ENCODE data around the gene KDF1. TPM values are rescaled to one million over a fixed set of nuclear protein-coding genes. Genes with fewer than 3 reads are reported as not detected.

Gene KDF1, protein sequence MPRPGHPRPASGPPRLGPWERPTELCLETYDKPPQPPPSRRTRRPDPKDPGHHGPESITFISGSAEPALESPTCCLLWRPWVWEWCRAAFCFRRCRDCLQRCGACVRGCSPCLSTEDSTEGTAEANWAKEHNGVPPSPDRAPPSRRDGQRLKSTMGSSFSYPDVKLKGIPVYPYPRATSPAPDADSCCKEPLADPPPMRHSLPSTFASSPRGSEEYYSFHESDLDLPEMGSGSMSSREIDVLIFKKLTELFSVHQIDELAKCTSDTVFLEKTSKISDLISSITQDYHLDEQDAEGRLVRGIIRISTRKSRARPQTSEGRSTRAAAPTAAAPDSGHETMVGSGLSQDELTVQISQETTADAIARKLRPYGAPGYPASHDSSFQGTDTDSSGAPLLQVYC
- total RNA-seq (2022; extraction: Qiagen RNA extraction; ENCODE audit: low read depth): 0.08 to 0.40 TPM (median 0.09 TPM) in 5 replicates

GRCh38 chr1:26959722-26960624 is at the start of gene KDF1:
Gene KDF1 (minus strand): TSS chr1:26960468. CDS start chr1:26952380, 8,088 bp downstream.

GRCh38 chr1:26993237-26994019 is 33.2 kb upstream of the KDF1 start, which contains the start of gene TRNP1:
Gene TRNP1 (plus strand): TSS chr1:26993692. CDS start chr1:26993787, 95 bp downstream.

DNA sequence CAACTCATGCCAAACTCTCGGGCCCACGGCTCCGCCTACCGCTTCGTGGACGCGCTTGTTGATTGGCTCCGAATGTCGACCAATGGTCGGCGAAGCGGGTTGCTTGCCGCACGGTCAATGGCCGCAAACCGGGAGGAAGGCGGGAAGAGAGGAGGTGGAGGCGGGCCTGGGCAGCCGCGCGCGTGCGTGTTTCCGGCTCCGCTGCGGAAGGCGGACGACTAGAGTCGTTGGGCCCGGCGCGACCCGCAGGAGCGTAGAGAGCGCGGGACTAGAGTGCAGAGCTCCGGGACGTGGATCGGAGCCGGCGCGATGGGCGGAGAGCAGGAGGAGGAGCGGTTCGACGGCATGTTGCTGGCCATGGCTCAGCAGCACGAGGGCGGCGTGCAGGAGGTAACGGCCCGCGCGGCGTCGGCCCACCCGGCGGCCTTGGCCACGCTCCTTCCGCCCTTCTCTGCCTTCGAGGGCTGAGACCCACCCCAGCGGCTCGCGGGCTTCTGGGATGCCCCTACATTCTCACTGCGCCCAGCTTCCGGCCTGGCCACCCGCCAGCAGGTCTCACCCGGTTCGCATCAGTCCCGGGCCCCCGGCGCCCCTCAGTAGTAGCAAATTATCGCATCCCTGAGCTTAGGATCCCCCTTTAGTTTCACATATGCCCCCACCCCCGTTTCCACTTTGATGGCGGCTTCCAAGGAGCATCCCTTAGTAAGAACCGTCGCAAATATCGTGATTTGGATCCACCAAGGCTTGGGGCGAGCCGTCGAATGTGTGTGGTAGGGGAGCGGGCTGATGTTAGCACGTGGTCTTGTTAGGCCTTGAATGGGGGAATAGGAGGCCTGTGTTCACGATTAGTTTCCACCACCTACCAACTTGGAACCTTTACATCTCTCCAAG is 38.5 kb downstream of the KDF1 start, which contains the start of gene NUDC:
Gene NUDC (plus strand): TSS at position 204 of the 891 bp plus-strand sequence. CDS start 106 bp downstream, at position 310.

GRCh38 chr1:26913754-26914619 is 46.3 kb downstream of the KDF1 start, which contains the start of gene NR0B2:
Gene NR0B2 (minus strand): TSS chr1:26913975. CDS start chr1:26913940, 35 bp downstream.

GRCh38 chr1:26900001-26900814 is 60.1 kb downstream of the KDF1 start, which contains the start of gene GPATCH3:
Gene GPATCH3 (minus strand): TSS chr1:26900467. CDS start chr1:26900442, 25 bp downstream.

Other genes with a start within 250 kb of the KDF1 start
- 5.3 to 6.4 TPM (median 5.9 TPM) in 5 replicates for gene PIGV, start 172.5 kb downstream of the KDF1 start, total RNA-seq (2022; extraction: Qiagen RNA extraction; ENCODE audit: low read depth)
- 38.1 to 51.1 TPM (median 45.2 TPM) in 5 replicates for gene ZDHHC18, start 133.8 kb downstream of the KDF1 start, total RNA-seq (2022; extraction: Qiagen RNA extraction; ENCODE audit: low read depth)
- 584 to 787 TPM (median 687 TPM) in 5 replicates for gene SFN, start 97.3 kb downstream of the KDF1 start, total RNA-seq (2022; extraction: Qiagen RNA extraction; ENCODE audit: low read depth)
- 16.5 to 29.5 TPM (median 27.6 TPM) in 5 replicates for gene GPN2, start 70.2 kb downstream of the KDF1 start, total RNA-seq (2022; extraction: Qiagen RNA extraction; ENCODE audit: low read depth)
- gene GPATCH3, start 60.0 kb downstream of the KDF1 start, total RNA-seq (2022; extraction: Qiagen RNA extraction; ENCODE audit: low read depth): 8.9 to 10.7 TPM (median 9.9 TPM) in 5 replicates
- gene NR0B2, start 46.5 kb downstream of the KDF1 start, total RNA-seq (2022; extraction: Qiagen RNA extraction; ENCODE audit: low read depth): not detected in 5 replicates
- gene NUDC, start 38.7 kb downstream of the KDF1 start, total RNA-seq (2022; extraction: Qiagen RNA extraction; ENCODE audit: low read depth): 117 to 146 TPM (median 128 TPM) in 5 replicates
- 182 to 276 TPM (median 255 TPM) in 5 replicates for gene TRNP1, start 33.2 kb upstream of the KDF1 start, total RNA-seq (2022; extraction: Qiagen RNA extraction; ENCODE audit: low read depth)
- 0.64 to 1.5 TPM (median 1.0 TPM) in 5 replicates for gene TENT5B, start 52.4 kb upstream of the KDF1 start, total RNA-seq (2022; extraction: Qiagen RNA extraction; ENCODE audit: low read depth)
- gene SLC9A1, start 194.7 kb upstream of the KDF1 start, total RNA-seq (2022; extraction: Qiagen RNA extraction; ENCODE audit: low read depth): 16.1 to 19.6 TPM (median 17.4 TPM) in 5 replicates